Spleen (tissue), 11 donors: Measurements from ENCODE around the gene PTPN14. TPM values are rescaled to one million over a fixed set of nuclear protein-coding genes. Genes with fewer than 3 reads are reported as not detected.
"Not testable (repeated sequence)": the region's sequence is repeated elsewhere in the genome, so short reads cannot be mapped to it uniquely, and the experiment has no call there.

ENCODE experiments used
- DNase-seq: peaks from one replicate; pipeline ENCODE4 v3.0.0-alpha.2; 2020
- H3K27ac ChIP-seq, 8 donors: fragments of 200-600 bp; sonication (generic) in 7 of 8; 1 replicate in 4 of 8; 2 replicates in 4 of 8; pipeline versions ENCODE4 v1.5.0 to v1.8.0; 2016 to 2021; ENCODE audit warnings: inconsistent platforms in 4 of 8, mild to moderate bottlenecking in 4 of 8, moderate library complexity in 1 of 8
- H3K27me3 ChIP-seq, 7 donors: fragments of 200-600 bp; sonication (generic) in 6 of 7; replicated peaks in 1 of 7; 1 replicate in 4 of 7; 2 replicates in 3 of 7; pipeline versions ENCODE4 v1.5.0 to v1.8.0; 2016 to 2021; ENCODE audit warnings: inconsistent platforms in 3 of 7, mild to moderate bottlenecking in 1 of 7
- H3K36me3 ChIP-seq, 6 donors: fragments of 200-600 bp; sonication (generic) in 5 of 6; 1 replicate in 4 of 6; 2 replicates in 2 of 6; pipeline versions ENCODE4 v1.5.0 to v1.8.0; 2016 to 2021; ENCODE audit warnings: inconsistent platforms in 2 of 6
- H3K4me1 ChIP-seq, 6 donors: fragments of 200-600 bp; sonication (generic) in 5 of 6; 1 replicate in 3 of 6; 2 replicates in 3 of 6; pipeline versions ENCODE4 v1.5.0 to v1.8.0; 2016 to 2021; ENCODE audit warnings: inconsistent platforms in 3 of 6
- H3K4me3 ChIP-seq, 8 donors: fragments of 200-600 bp; sonication (generic) in 7 of 8; 1 replicate in 4 of 8; 2 replicates in 4 of 8; pipeline versions ENCODE4 v1.5.0 to v1.8.0; 2016 to 2021; ENCODE audit warnings: inconsistent platforms in 4 of 8, mild to moderate bottlenecking in 4 of 8, moderate library complexity in 2 of 8
- H3K9me3 ChIP-seq, 8 donors: fragments of 200-600 bp; sonication (generic) in 7 of 8; 1 replicate in 4 of 8; 2 replicates in 4 of 8; pipeline versions ENCODE4 v1.5.0 to v1.8.0; 2016 to 2021; ENCODE audit warnings: inconsistent platforms in 4 of 8
- POLR2A ChIP-seq, 3 donors: fragments of 450-650 bp; IDR thresholded peaks; one replicate each; pipeline ENCODE4 v1.5.1; 2017; ENCODE audit warnings: antibody characterized with exemption in 3 of 3, mild to moderate bottlenecking in 1 of 3
- POLR2AphosphoS5 ChIP-seq, 3 donors: sonication (generic); formaldehyde crosslinking; IDR thresholded peaks; one replicate each; pipeline ENCODE4 v1.5.1; 2017; ENCODE audit warnings: antibody characterized with exemption in 3 of 3
- WGBS, 5 donors: extraction: QIAGEN DNeasy Blood & Tissue Kit in 3 of 5; methylation state at CpG; one replicate each; pipeline versions ENCODE4 v1.1.5 to v1.1.7; 2013 to 2018; 5-methylcytosine and 5-hydroxymethylcytosine counted together
- intact Hi-C: fragments of 100-400 bp; cut with DNase I; formaldehyde crosslinking; loops from one replicate; pipeline ENCODE4 v1.15.0; 2023; ENCODE audit warnings: low total_unique reads
- polyA plus RNA-seq, 3 donors: library from polyadenylated mRNA; stranded (reverse); fragments of 200-250 nt; gene quantifications; one replicate each; pipeline ENCODE4 v1.2.1, GENCODE V29; 2013
- total RNA-seq, 7 donors: library from RNA; depleted of rRNA in 3 of 7; stranded (reverse); fragments of >200 nt in 3 of 7; fragmentation: NEBNext Ultra II Directional in 4 of 7; extraction: Animal tissue kit (Norgen Biotek cat#: 25700) in 4 of 7; gene quantifications; one replicate each; pipeline versions ENCODE4 v1.1.0 to v1.2.1, GENCODE V29; 2016 to 2021
- TF ChIP-seq, protein P1 (sequence below), 11 experiments: fragments of 200-600 bp in 7 of 11; fragments of 450-650 bp in 4 of 11; sonication (generic) in 4 of 11; IDR thresholded peaks in 8 of 11; conservative IDR thresholded peaks in 3 of 11; 1 replicate in 7 of 11; 2 replicates in 4 of 11; pipeline versions ENCODE4 v1.4.0 to v1.8.0; 2016 to 2021; ENCODE audit warnings: antibody characterized with exemption in 11 of 11, inconsistent platforms in 4 of 11, mild to moderate bottlenecking in 1 of 11
- donor health status: healthy with polysubstance abuse.
- donor health status: DM: no; HTN: no; CAD: no; lungs with moderate emphysema.
- donor health status: DM: no; HTN: no; CAD: no.
- donor health status: Bipolar disorder and iron deficiency.
- donor health status: healthy.
- donor health status: DM: no; HTN: no; CAD: no.
- donor health status: DM: yes; HTN: yes; CAD: no.

PTPN14 gene
- total and polyA plus RNA-seq, 10 donors: 0.83 to 28.5 (median 16.8) TPM

DNA sequence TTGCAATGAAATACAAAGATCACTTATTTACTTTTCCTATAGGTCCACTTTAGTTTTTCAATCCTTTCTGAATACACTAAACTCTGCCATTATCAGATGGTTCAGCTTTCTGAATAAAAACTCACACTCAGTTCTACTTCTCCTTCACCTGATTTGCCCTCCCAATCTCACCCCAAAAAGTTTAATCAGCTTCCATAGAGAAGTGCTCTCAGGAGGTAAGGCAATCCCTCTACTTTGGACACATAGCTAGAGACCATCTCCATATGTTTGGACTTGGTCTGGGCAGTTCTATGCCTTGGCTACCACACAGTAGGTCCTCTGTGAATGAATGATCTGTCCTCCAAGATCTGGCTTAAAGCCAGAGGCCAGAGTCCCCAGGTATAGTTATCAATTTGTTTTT, 40.9 kb downstream of the PTPN14 start:
- DNase-seq: no peak
- TF ChIP-seq POLR2AphosphoS5 (IDR thresholded peaks at IDR 0.05) (no peak), POLR2A (IDR thresholded peaks at IDR 0.05) (no peak)
- TF ChIP-seq, protein P1, sequence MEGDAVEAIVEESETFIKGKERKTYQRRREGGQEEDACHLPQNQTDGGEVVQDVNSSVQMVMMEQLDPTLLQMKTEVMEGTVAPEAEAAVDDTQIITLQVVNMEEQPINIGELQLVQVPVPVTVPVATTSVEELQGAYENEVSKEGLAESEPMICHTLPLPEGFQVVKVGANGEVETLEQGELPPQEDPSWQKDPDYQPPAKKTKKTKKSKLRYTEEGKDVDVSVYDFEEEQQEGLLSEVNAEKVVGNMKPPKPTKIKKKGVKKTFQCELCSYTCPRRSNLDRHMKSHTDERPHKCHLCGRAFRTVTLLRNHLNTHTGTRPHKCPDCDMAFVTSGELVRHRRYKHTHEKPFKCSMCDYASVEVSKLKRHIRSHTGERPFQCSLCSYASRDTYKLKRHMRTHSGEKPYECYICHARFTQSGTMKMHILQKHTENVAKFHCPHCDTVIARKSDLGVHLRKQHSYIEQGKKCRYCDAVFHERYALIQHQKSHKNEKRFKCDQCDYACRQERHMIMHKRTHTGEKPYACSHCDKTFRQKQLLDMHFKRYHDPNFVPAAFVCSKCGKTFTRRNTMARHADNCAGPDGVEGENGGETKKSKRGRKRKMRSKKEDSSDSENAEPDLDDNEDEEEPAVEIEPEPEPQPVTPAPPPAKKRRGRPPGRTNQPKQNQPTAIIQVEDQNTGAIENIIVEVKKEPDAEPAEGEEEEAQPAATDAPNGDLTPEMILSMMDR (IDR thresholded peaks at IDR 0.05 in 8 of 11, conservative IDR thresholded peaks at IDR 0.05 in 3 of 11): no peak
- Histone ChIP-seq H3K4me3 (no peak overlapping the region), H3K9me3 (peaks cover 0 to 4% (median 0%) of the 10 kb centered on the region in 8 donors), H3K36me3 (no peaks in the 10 kb centered on the region), H3K4me1 (peaks cover 0 to 16% (median 5%) of the 10 kb centered on the region in 6 donors), H3K27ac (no peak overlapping the region), H3K27me3 (no peaks in the 10 kb centered on the region)
- intact Hi-C loops: no loop called here

DNA sequence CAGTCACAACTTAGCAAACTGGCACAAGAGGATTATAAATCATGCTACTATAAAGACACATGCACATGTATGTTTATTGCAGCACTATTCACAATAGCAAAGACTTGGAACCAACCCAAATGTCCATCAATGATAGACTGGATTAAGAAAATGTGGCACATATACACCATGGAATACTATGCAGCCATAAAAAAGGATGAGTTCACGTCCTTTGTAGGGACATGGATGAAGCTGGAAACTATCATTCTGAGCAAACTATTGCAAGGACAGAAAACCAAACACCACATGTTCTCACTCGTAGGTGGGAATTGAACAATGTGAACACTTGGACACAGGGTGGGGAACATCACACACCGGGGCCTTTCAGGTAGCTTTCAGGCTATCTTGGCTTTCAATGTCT, 41.8 kb downstream of the PTPN14 start:
- H3K27me3 ChIP-seq, DNase-seq, H3K27ac ChIP-seq, H3K4me1 ChIP-seq, H3K4me3 ChIP-seq, H3K36me3 ChIP-seq, H3K9me3 ChIP-seq, intact Hi-C loops: not testable (repeated sequence)
- WGBS, 5 donors: 74 to 100% (median 89%) methylated on average over 3 of the region's 3 CpGs

DNA sequence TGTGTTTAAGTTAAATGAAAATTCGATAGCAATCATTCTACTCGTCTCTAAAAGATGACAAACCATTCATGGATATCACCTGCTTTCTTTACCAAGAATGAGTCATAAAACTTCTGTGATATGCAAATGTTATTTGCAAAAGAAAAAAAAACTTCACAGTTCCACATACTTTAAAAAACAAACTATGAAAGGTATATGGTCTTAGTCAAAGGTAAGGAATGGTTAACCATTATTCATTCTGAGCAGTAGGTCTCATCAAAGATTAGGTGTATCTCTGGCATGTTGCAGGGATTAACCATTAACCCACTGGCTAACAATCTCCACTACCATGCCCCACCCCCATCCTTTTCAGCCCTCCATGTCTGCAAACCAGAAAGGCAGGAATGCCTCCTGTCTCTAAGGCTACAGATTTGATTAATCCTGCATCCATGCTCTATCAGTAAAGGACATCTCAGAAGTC, 44.4 kb downstream of the PTPN14 start:
- no peak overlapping the region for H3K4me3 ChIP-seq
- no peaks in the 10 kb centered on the region for H3K4me1 ChIP-seq
- TF ChIP-seq POLR2AphosphoS5 (IDR thresholded peaks at IDR 0.05) (no peak), POLR2A (IDR thresholded peaks at IDR 0.05) (no peak)
- TF ChIP-seq, protein P1 (IDR thresholded peaks at IDR 0.05 in 8 of 11, conservative IDR thresholded peaks at IDR 0.05 in 3 of 11): no peak
- DNase-seq: no peak
- no peak overlapping the region for H3K27ac ChIP-seq
- intact Hi-C loops: no loop called here
- no peaks in the 10 kb centered on the region for H3K36me3 ChIP-seq
- no peaks in the 10 kb centered on the region for H3K27me3 ChIP-seq
- peaks cover 0 to 4% (median 0%) of the 10 kb centered on the region in 8 donors for H3K9me3 ChIP-seq
- WGBS, 5 donors: 52 to 78% (median 59%) methylated on average over 2 of the region's 2 CpGs

DNA sequence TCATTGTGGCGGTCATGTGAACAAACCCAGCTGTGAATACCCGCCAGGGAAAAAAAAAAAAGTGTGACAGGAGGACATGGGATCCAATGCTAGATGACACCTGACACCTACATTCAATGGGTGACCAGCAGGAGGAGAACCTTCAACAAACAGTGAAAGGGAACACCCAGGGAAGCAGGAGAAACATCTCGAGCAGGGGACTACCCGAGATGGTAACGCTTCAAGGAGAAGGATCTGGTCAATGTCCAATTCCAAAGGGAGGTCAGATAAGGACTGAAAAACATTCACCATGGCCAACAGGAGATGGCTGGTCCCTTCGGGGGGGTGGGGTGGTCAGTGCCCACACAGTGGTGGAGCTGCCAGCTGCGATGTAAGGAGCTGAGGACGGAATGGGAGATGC, 46.3 kb downstream of the PTPN14 start:
- TF ChIP-seq POLR2A (IDR thresholded peaks at IDR 0.05): no peak
- no peak for TF ChIP-seq POLR2AphosphoS5 (IDR thresholded peaks at IDR 0.05)
- TF ChIP-seq, protein P1 (IDR thresholded peaks at IDR 0.05 in 8 of 11, conservative IDR thresholded peaks at IDR 0.05 in 3 of 11): no peak
- H3K27ac ChIP-seq: no peak overlapping the region
- intact Hi-C loops: no loop called here

DNA sequence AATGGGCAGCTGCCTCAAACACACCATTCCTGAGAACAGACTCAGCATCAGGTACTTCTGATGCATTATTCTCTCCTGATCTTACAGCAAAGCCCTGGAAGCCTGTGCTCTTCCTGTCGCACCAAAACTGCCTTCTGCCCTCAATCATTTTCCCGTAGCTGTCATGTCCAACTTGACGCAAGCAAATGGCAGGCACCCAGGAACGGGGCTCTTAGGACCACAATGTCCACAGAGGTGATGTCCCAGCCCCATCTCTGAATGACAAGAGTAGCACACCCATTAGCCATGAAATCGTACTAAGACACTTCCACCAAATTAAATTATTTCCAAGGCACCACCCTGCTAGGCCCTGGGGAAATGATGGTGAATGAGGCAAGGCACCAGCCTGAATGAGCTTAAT, 47.1 kb downstream of the PTPN14 start:
- Histone ChIP-seq H3K4me3 (no peak overlapping the region), H3K36me3 (no peaks in the 10 kb centered on the region), H3K4me1 (no peaks in the 10 kb centered on the region), H3K27me3 (no peaks in the 10 kb centered on the region), H3K27ac (no peak overlapping the region), H3K9me3 (no peaks in the 10 kb centered on the region)
- intact Hi-C loops: no loop called here
- TF ChIP-seq, protein P1 (IDR thresholded peaks at IDR 0.05 in 8 of 11, conservative IDR thresholded peaks at IDR 0.05 in 3 of 11): no peak
- TF ChIP-seq POLR2A (IDR thresholded peaks at IDR 0.05) (no peak), POLR2AphosphoS5 (IDR thresholded peaks at IDR 0.05) (no peak)
- 87 to 93% (median 88%) methylated on average over 5 of the region's 5 CpGs for WGBS, 5 donors
- DNase-seq: no peak

More for the DNA sequence above, 46.3 kb downstream of the PTPN14 start:
- H3K36me3 ChIP-seq: no peaks in the 10 kb centered on the region
- WGBS, 5 donors: 88 to 96% (median 91%) methylated on average over 8 of the region's 8 CpGs
- H3K27me3 ChIP-seq: no peaks in the 10 kb centered on the region
- peaks cover 0 to 4% (median 0%) of the 10 kb centered on the region in 8 donors for H3K9me3 ChIP-seq
- no peaks in the 10 kb centered on the region for H3K4me1 ChIP-seq
- no peak overlapping the region for H3K4me3 ChIP-seq
- DNase-seq: no peak
